Smooth muscle cell of the brain vasculature (primary cell): ENCODE results near the gene CHCHD1.
"Not testable (repeated sequence)": the region's sequence is repeated elsewhere in the genome, so short reads cannot be mapped to it uniquely, and the experiment has no call there.

Experiments
- DNase-seq: peaks from one replicate; pipeline ENCODE4 v3.0.0-alpha.2; 2012; ENCODE audit warnings: low read depth, low spot score

Gene CHCHD1

DNA sequence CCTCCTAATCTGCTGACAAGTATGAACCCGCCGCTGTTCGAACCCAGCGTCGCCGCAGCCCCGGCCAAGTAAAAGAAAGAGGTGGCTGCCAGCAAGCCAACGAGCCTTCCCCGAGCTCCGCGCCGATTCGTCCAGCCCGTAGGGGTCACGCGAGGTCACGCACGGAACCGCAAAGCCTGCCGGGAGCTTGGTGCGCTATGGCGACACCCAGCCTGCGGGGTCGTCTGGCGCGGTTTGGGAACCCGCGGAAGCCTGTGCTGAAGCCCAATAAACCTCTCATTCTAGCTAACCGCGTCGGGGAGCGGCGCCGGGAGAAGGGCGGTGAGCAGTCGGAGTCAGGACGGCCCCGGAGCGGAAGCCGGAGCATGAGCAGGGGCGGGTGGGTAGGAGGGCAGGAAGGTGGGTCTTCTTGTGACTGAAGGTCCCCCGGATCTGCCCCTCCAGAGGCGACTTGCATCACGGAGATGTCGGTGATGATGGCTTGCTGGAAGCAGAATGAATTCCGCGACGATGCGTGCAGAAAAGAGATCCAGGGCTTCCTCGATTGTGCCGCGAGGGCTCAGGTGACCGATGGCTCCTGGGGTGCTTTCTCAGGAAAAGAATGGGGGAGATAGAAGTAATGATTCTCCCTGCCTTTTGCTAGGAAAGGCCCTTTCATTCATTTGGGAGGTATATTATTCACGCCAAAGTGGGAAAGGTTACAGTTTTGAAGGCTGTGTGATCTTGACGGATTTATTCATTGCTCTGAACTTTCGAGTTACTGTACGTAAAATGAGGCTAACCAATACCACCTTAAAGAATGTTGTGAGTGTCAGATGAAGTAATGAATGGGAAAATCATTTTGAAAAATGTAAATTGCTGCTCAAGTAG lies at the start of gene CHCHD1:
Gene CHCHD1 (plus strand): TSS at position 170 of the 870 bp plus-strand sequence. CDS start 28 bp downstream, at position 198.
- DNase-seq, result peak; percentile 70

DNA sequence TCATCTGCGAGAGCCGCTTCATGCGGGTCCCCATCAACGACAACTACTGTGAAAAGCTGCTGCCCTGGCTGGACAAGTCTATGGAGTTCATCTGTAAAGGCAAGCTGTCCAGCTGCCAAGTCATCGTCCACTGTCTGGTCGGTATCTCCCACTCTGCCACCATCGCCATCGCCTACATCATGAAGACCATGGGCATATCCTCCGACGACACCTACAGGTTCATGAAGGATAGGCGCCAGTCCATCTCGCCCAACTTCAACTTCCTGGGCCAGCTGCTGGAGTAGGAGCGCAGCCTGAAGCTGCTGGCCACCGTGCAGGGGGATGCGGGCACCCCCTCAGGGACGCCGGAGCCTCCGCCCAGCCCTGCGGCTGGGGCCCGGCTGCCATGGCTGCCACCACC lies 49.4 kb upstream of the CHCHD1 start:
- no peak for DNase-seq

DNA sequence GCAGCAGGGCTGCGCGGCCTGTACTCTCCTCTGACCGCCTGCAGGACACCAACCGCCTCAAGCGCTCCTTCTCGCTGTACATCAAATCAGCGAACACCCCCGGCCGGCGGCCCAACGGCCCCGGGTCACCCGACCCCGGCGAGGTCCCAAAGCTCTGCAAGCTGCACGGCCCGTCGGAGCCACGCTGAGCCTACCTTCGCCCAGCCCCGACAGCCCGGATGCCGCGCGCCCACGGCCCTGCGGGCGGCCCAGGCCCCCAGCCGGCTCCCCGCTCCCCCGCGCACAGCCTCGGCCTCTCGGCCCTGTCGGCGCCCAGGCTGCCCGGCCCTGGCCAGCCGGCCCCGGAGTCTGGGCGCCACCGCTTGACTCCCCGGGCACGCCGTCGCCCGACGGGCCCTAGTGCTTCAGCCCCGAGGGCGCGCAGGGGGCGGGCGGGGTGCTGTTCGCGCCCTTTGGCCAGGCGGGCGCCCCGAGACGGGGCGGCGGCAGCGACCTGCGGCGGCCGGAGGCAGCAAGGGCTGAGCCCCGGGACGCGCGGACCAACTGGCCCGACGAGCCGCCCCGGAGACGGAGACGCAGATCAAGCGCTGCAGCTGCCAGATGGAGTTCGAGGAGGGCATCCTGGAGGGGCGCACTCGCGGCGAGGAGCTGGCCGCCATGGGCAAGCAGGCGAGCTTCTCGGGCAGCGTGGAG lies 48.8 kb upstream of the CHCHD1 start:
- no peak for DNase-seq

DNA sequence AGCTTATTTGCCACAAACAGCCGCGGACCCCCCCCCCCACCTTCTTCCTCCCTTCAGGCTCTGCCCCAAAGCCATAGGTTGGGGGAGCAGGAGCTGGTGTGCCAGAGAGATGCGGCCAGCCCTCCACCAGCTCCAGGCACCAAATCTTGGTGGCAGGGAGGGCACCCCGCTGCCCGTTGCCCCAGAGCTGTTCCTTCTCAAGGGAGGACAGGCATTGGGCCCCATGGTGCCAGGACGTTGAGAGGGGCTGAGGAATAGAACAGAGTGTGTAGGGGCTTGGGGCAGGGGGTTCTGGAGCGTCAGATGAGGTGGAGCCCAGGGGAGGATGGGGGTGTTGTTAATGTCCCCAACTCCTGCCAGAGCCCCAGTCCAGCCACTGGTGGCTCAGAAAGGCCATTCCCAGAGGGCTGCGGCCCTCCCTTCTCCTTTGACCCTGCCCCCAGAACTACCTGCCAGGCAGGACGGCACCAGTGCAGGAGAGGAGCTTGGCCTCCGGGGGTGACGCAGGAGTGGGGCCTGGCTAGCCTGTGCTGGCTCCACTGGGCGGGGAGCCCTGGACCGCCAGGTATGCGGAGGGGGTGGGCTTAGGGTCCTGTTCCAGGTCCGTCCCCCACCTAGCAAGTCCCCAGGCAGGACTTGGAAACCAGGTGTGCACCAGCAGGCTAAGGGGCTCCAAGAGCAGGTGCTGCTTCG lies 47.7 kb upstream of the CHCHD1 start:
- no peak for DNase-seq

DNA sequence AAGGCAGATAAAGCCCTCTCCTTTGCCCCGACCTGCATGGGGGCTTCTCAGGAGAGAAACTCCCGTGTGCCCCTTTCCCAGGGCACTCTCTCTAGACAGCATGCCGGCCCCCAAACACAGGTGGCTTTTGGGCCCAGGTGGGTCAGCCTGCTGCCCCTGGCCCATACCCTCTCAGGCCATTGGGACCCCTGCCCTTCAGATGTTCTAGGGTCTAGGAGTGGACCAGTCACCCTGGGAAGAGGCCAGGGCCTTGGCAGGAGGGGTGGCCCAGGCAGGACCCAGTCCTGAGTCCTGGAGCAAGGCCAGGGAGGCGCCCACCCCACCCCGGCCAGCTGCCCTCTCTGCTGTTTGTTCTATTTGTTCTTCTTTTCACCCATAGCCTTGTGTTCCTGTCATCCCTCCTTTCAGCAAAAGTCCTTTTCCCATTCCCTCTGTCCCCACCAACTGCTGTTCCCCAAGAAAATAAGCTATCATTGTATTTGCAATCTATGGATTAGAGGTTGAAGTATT lies 47.0 kb upstream of the CHCHD1 start:
- no peak for DNase-seq

DNA sequence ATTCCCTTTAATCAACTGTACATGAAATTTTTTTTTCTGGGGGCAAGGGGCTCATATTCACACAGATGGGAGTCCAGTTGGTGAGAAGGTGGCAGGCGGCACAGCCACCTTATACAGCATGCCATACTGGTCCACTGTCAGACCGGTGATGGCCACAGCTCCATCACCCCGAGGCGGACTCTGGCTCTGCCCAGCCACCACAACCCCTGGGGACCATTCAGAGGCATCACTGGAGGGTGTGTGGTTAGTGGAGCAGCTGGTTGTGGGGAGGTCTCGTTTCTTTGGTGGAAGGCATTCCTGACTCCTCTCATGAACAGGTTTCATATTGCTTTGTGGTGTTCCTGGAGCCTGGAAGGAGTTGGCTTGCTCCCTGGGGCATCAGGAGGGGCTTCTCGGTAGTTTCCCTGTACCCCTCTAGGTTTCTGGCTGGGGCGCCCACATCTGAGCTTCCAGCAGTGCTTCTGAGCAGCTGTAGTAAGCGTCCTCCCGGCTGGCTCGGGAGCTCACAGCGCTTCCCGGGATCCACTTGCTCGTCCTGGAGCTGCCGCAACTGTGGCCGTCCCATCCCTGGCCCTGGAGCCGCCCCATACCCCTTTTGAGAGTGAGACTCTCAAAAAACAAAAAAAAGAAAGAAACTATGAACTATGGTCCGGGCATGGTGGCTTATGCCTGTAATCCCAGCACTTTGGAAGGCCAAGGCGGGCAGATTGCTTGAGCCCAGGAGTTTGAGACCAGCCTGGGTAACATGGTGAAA lies 41.2 kb upstream of the CHCHD1 start:
- DNase-seq, result not testable (repeated sequence)

DNA sequence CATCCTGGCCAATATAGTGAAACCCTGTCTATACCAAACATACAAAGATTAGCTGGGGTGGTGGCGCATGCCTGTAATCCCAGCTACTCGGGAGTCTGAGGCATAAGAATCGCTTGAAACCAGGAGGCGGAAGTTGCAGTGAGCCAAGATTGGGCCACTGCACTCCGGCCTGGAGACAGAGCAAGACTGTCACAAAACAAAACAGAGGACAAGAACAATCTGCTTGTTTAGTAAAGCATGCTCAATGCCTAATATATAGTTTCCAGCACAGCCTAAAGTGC lies 39.5 kb upstream of the CHCHD1 start:
- no peak for DNase-seq

DNA sequence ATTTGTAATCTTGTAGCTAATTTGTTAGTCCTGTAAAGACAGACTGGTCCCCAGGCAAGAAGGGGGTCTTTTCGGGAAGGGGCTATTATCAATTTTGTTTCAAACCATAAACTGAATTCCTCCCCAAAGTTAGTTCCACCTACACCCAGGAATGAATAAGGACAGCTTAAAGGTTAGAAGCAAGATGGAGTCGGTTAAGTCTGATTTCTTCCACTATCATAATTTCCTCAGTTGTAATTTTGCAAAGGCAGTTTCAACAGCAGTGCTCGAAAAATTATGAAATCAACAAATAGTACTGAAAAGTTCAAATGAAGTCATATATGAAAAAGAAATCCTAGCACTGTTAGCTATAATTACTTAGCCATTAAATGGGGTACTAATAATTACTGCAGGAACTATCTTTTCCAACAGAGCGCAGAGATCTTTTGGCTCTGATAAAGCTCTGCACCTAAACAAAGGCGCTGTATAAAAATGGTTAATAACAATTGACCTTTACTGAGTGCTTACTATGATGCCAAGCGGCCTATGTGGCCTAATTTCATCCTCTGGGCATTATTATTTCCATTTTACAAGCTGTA lies 38.4 kb upstream of the CHCHD1 start:
- peak; percentile 2 for DNase-seq

DNA sequence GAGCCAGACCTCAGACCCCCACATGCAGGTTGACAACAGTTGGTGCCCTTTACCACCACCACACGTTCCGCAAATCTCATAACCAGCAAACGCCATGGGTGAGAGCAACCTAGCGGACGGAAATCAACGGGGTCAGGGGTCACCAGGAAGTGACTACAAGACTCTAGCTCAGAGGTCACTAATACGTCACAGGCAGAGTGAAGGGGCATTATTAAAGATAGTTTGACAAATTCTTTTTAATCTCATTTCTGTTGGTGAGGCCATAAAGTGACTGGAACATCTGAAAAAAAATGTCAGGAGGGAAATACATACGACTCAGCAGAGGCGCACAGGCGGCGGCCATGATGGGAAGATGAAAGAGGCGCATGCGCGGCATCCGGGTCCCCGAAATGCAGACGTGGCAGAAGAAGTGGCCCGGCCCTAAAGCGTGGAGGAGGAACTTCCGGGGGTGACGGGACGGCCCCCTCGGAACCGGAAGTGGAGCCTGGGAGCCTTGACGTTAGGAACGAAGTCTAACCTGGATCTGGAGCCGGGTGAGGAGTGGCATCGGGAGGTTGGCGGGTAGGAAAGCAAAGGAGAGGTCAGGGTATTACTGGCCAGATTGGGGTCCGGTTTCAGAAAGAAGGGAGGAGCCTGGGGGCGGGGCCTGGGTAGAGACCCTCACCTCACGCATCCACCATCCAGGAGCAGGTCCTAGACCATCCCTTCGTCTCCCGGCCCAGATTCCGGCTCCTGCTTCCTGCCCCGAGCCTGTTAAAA lies 37.8 kb upstream of the CHCHD1 start, which contains the start of gene SEC24C:
Gene SEC24C (plus strand): TSS at position 468 of the 759 bp plus-strand sequence. CDS start 2,461 bp downstream, outside the sequence.
- peak; percentile 92 for DNase-seq

DNA sequence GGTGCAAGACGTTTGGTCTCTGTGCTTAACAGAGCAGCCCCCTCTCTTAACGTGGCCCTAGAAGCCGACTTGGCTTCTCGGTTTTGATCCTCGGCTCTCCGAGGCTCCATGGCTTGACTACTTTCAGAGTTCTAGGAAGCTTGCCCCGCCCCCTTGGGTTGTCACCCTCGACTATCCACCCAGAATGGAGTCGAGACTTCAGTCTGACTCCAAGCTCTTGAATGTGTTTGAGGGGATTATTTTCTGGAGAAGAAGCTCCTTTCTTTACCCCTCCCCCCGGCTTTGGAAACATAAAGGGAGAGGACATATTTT lies 37.2 kb upstream of the CHCHD1 start:
- DNase-seq, result peak; percentile 46

DNA sequence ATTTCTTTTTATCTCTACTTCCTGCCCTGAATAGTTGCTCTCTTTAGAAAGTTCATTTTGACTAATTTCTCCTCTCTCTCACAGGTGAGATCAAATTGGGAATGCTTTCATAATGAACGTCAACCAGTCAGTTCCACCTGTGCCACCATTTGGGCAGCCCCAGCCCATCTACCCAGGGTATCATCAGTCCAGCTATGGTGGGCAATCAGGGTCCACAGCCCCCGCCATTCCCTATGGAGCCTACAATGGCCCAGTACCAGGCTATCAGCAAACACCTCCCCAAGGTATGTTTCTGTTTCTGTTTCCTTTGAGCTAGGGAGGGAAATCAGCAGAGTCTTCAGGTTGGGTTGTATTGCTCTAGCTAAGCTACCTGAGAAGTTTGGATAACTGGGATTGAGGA lies 35.1 kb upstream of the CHCHD1 start:
- DNase-seq, result no peak

DNA sequence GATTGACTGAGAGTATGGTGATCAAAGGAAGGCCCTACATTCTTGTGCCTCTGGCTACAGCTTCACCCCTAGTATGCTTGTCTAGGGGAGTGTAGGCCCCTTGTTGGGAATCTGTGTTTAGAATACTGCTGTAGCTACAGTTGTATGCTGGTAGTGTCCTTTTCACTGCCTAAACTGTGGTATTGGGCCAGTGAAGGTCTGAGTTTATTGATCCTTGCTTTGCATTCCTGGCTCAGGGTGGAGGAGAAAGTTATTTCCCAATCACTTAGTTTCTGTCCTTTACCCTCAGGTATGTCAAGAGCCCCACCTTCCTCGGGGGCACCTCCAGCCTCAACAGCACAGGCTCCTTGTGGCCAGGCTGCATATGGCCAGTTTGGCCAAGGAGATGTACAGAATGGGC lies 31.0 kb upstream of the CHCHD1 start:
- DNase-seq, result no peak

DNA sequence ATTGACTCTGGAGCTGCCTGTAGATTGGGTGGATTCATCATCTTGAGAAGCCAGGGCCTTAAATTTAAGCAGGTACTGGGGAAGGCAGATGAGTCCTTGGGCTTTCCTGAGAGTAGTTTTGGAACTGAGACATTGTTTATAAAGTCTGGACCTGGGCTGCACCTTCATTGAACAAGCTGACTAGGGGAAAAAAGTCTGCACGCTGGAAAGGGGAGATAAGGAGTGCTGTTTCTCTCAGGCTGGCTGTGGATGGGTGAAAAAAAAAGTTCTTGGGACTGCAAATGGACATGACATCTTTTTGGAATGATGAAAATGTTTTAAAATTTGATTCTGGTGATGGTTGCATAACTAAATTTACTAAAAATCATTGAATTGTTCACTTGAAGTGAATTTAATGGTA lies 25.7 kb upstream of the CHCHD1 start:
- no peak for DNase-seq

DNA sequence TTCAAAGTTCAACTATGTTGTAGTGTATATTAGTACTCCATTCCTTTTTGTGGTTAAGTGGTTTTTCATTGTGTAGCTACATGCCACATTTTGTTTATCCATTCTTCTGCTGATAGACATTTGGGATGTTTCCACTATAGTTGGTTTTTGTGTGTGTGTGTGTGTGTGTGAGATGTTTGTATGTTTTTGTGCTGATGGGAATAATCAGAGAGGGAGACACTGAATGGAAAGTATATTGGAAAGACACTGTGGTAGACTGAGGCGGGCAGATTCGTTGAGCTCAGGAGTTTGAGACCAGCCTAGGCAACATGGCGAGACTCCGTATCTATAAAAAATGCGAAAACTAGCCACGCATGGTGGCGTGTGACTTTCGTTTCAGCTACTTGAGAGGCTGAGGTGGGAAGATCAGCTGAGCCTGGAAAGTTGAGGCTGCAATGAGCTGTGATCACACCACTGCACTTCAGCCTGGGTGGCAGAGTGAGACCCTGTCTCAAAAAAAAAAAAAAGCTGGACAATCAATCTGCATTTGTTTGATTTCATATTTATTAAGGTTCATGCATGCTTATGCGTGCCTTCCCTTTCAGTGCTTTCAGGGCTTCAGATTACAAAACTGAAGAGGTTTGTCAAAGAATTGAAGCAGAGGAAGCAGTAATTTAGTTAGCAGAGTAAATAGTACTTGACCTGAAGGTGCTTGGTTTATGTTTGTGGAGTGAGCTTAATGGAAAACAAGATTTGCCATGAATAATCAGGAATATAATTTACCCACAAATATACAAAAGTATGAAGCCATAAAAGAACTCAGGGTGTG lies 22.9 kb upstream of the CHCHD1 start:
- DNase-seq, result no peak

DNA sequence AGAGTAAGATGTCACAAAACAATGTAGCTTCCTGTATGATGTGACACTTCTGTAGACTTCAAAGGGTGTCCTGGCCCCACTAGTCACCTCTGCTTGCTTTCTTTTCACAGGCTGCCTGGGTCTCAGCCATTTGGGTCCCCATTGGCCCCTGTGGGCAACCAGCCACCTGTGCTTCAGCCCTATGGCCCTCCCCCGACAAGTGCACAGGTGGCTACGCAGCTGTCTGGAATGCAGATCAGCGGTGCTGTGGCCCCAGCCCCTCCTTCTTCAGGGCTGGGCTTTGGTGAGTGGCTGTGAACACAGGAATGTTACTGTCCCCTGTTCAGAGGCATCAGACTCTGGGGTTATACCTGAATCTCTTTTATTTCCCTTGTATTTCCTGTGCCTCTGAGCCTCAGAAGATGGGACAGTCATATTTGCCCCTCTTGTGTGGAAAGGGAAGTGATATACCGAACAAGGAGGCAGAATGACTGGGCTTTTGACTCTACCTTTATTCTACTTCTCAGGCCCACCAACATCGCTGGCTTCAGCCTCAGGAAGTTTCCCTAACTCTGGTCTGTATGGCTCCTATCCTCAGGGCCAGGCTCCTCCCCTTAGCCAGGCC lies 22.2 kb upstream of the CHCHD1 start:
- DNase-seq, result no peak

DNA sequence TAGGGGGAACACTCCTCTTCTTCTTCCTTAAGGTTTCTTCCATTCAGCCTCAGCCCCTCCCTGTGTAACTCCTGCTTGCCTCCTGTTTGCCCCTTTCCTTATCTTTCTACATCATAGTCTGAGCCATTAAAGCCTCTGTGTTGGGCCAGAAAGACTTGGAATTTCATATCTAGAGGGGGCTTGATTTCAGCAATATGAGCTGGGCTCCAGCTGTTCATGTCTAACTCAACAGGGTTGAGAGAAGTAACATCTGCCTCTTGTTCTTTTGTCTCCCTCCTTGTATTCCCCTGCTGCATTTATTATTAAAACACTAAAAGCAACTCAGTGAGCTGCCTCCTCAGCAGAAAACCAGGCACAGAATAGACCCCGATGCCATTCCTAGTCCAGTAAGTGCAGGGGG lies 20.1 kb upstream of the CHCHD1 start:
- DNase-seq, result no peak

DNA sequence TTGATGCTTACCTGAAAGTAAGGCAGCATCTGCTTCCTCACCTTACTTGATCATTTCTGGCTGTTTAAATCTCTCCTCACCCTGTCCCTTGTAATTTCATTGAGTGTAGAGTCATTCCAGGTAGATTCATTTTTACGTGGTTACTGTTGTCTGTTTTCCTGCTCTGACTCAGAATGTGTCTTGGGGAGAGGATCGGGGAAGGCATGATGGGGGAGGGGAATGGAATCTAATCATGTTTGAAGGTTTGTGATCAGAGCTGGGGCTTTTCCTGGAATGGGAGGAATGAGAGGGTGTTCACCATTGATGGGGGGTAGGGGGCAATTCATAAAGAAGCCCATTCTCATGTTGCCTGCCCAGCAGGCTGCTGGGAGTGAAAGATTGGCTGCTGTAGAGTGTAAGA lies 18.9 kb upstream of the CHCHD1 start:
- DNase-seq, result no peak

DNA sequence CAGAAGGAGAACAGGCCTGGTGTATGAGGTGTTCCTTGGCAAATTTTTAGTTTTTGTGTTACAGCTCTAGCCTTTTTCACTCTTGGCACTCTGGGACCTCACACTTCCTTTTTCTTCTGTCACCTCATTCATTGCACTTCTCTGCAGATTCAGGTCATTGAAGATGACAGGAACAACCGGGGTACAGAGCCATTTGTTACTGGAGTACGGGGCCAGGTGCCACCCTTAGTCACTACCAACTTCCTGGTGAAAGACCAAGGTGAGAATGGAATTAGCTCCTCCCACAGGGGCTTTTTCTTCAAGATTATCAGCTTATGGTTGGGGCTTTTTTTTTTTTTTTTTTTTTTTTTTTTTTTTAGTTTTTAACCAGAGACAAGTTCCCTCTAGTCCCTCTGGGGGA lies 18.5 kb upstream of the CHCHD1 start:
- no peak for DNase-seq

DNA sequence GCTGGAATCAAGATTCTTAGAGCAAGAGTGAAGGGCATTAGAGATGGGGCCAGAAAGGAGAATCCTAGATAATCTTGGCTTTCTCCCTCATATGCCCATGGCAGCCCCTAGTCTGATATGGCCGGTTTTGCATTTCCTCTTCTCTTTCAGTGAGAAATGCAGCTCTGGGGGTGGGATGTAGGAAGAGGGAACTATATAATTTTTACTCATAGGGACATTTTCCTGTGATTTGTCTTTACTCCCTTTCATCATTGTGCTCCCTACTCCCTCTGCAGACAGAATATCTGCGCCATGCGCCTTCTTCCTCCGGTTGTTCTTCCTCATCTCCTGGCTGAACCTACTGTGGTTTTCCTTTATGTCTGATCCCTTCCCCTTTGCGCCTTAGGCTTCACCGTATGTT lies 16.8 kb upstream of the CHCHD1 start:
- DNase-seq, result no peak
